ENCODE measurements around the gene SINHCAF. TPM values are rescaled to one million over a fixed set of nuclear protein-coding genes. Genes with fewer than 3 reads are reported as not detected.

The SINHCAF gene
- total and polyA plus RNA-seq, 2 of the 8 experiments (the other 6 are each of a cell fraction or from before 2014, with no cell fraction given): 138 to 576 TPM

DNA sequence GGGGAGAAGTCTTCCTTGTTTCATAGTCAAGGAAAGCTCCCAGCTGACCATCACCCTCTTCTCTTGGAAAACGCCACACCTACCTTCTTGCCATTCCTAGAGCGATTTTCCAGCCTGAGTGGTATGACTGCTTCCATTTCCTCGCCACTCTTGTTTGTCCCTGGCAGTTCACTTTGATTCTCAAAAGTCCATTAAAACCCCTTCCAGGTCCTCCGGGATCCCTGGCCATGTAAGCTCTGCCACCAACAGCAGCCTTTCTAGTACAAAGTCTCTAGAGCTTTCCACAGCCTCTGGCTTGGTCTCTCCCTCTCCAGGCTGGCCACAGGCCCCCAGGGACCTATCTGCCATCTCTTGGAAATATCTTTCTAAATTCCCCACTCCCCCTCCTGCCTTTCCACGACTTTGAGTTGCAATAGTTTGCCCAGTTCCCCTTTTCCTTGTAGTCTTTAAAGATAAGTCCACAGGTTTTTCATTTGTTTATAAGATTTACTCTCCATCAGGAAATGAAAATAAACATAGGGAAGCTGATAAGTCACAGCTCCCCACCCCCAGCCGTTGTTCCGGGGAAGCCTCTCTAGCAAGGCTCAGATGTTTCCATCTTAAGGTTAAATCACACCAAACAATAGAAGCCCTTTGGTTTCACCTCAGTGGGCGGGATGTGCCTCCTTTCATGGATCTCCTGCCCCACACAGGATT, 42.9 kb upstream of the SINHCAF start:
- Histone ChIP-seq H3K4me3 (ENCODE audit: extremely low read depth in 1 of 4, insufficient read depth in 2 of 4, low read depth in 3 of 4, low read length in 4 of 4) (peak overlapping the region in 2 of 4 experiments; percentile 17 to 56; a peak in 3 of 8 replicates), H3K4ac (replicated peaks; ENCODE audit: insufficient read length, low read depth, low read length) (peak overlapping the region; percentile 4), H3K23ac (ENCODE audit: insufficient read length) (no peak overlapping the region), H3K4me1 (replicated peaks in 1 of 4; ENCODE audit: control insufficient read depth in 3 of 4, insufficient read depth in 4 of 4, low read length in 3 of 4) (peaks cover 14 to 24% (median 18%) of the 10 kb centered on the region in 4 experiments; a peak in 6 of 7 replicates), H3K9me3 (ENCODE audit: insufficient read depth in 2 of 2, low read depth in 1 of 2, low read length in 1 of 2) (no peaks in the 10 kb centered on the region), H2BK120ac (replicated peaks; ENCODE audit: low read depth, low read length) (peak overlapping the region; percentile 10), H3K27ac (ENCODE audit: low read depth, low read length) (peak overlapping the region; percentile 91), H3K23me2 (ENCODE audit: low read depth, low read length) (peaks cover 5% of the 10 kb centered on the region), H2AFZ (ENCODE audit: low read length) (no peak overlapping the region), H2BK5ac (ENCODE audit: low read depth, low read length) (peak overlapping the region; percentile 99), H3K14ac (ENCODE audit: insufficient read length) (no peak overlapping the region), H3K4me2 (ENCODE audit: insufficient read depth in 1 of 2, low read depth in 2 of 2, low read length in 2 of 2) (peak overlapping the region; percentile 66 to 87), H3K79me1 (ENCODE audit: low read depth, low read length) (no peaks in the 10 kb centered on the region), H2BK15ac (ENCODE audit: low read length) (0 out of 2 replicates have a peak overlapping the region, but pooled peaks have one; percentile 12), H3K27me3 (replicated peaks in 1 of 4; ENCODE audit: control insufficient read depth in 3 of 4, extremely low read depth in 1 of 4, insufficient read depth in 3 of 4, low read length in 3 of 4) (no peaks in the 10 kb centered on the region), H3K56ac (replicated peaks; ENCODE audit: insufficient read length, low read depth, low read length) (peak overlapping the region; percentile 32), H4K8ac (ENCODE audit: extremely low read depth, insufficient read depth, low read length) (peak overlapping the region; percentile 82; the same call in 1 of the 2 replicates), H2BK20ac (ENCODE audit: low read length) (peak overlapping the region; percentile 94), H3K9ac (replicated peaks in 1 of 4; ENCODE audit: extremely low read depth in 1 of 4, low read depth in 3 of 4, low read length in 3 of 4) (peak overlapping the region in 3 of 4 experiments; percentile 22 to 53 (median 29); a peak in 4 of 7 replicates), H4K20me1 (replicated peaks in 1 of 2; ENCODE audit: control insufficient read depth in 1 of 2, insufficient read depth in 2 of 2, low read length in 2 of 2) (no peaks in the 10 kb centered on the region), H4K5ac (ENCODE audit: insufficient read length, low read depth, low read length) (peak overlapping the region; percentile 53), H4K91ac (replicated peaks; ENCODE audit: insufficient read length, low read length) (peak overlapping the region; percentile 17), H3K36me3 (ENCODE audit: control insufficient read depth in 2 of 4, insufficient read depth in 4 of 4, low read length in 3 of 4) (no peaks in the 10 kb centered on the region), H2AK5ac (ENCODE audit: low read depth, low read length) (peak overlapping the region; percentile 94; the same call in 1 of the 2 replicates), H3K79me2 (ENCODE audit: control insufficient read depth in 1 of 2, insufficient read depth in 2 of 2, low read length in 2 of 2) (peaks cover 0 to 2% of the 10 kb centered on the region in 2 experiments; a peak in 1 of 4 replicates), H3K18ac (ENCODE audit: extremely low read depth, low read length) (peak overlapping the region; percentile 89), H2BK12ac (ENCODE audit: low read depth, low read length) (peak overlapping the region; percentile 99)
- ChIA-PET CTCF (ENCODE audit: partially characterized antibody) (interaction anchor here (0.6 to 1.3 kb wide), 7 partner anchors 14 to 301 kb away, joined by 3 to 4 read pairs (median 3); no protein-coding TSS in a partner anchor), POLR2A (ENCODE audit: partially characterized antibody) (interaction anchor here (0.6 to 17.5 kb wide), 15 partner anchors 8 to 205 kb away, joined by 3 to 474 read pairs (median 4); partner anchors contain the start of gene SINHCAF)
- WGBS, 2 experiments (ENCODE audit: extremely low coverage in 1 of 2, insufficient coverage in 1 of 2, insufficient read length in 1 of 2, insufficient replicate concordance in 2 of 2, low coverage in 1 of 2, low lambda C conversion rate in 2 of 2, missing lambda C conversion rate in 1 of 2): 48% methylated on average over 8 of the region's 8 CpGs; no CpG with 5 or more reads in 1 of the 2 experiments
- DNase-seq (ENCODE audit: low read depth in 1 of 2, low spot score in 2 of 2): peak in 1 of 2 experiments; percentile 56
- peak; percentile 24 for FAIRE-seq
- no peak for TF ChIP-seq POLR2AphosphoS5 (IDR thresholded peaks at IDR 0.05; ENCODE audit: low read depth, low read length)
- no peak for TF ChIP-seq KDM1A (IDR thresholded peaks at IDR 0.05; ENCODE audit: borderline replicate concordance, low read length)
- no peak for TF ChIP-seq GTF2F1 (IDR thresholded peaks at IDR 0.05; ENCODE audit: borderline replicate concordance, low read depth, low read length)
- TF ChIP-seq CEBPB (IDR thresholded peaks at IDR 0.05; ENCODE audit: low read depth, low read length): no peak
- TF ChIP-seq JUN (IDR thresholded peaks at IDR 0.05; ENCODE audit: low read depth, low read length): no peak
- no peak for TF ChIP-seq BRCA1 (IDR thresholded peaks at IDR 0.05; ENCODE audit: low read depth, low read length)
- no peak for TF ChIP-seq TAF1 (IDR thresholded peaks at IDR 0.05; ENCODE audit: low read depth, low read length)
- TF ChIP-seq NANOG (IDR thresholded peaks at IDR 0.05; ENCODE audit: insufficient read depth, low read depth, low read length, poor library complexity, severe bottlenecking): no peak
